GM15510 (cell line): ENCODE measurements around the gene C1orf198.

Experiments used
- POLR2A ChIP-seq: IDR thresholded peaks from 3 replicates; pipeline ENCODE4 v1.6.1; 2011; ENCODE audit warnings: borderline replicate concordance; ENCODE audit not compliant: insufficient read length; ENCODE audit errors: extremely low read depth

C1orf198 gene

DNA sequence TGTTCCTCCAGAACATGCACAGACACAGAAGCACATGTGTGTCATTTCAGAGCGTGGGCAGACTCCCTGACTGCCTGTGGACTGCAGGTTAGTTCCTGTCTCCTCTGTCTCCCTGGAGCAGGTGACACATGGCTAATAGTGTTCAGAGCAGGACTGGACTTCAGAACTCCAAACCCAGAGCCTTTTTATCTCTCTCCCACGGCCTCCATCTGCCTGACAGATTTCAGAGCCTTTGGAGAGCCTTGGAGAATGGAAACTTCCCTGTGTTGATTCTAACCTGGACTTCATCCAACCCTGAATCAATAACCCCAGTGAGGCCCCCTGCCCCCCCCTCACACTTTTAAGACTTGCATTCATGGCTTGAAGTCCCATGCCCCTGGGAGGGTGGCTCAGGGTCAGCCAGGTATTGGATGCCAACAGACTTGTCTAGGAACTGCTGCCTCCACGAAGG is 44.4 kb downstream of the C1orf198 start:
- TF ChIP-seq POLR2A: no peak

DNA sequence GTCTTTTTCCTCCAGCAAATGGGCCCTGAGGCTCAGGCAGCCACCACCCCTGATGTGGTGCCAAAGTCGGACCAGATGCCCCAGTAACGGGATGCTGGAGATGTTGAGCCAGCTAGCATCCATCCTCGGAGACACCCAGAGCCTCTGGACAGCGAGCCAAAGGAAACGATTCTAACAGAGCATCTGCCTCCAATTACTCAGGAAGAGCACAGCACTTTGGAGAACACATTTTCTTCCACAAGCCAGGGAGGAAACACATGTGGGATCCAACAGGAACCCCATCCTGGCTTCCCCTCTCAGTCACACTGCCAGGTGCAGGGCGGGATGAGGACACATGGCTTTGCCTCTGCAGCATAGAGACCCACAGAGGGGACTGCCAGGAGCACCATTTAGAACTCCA is 44.9 kb downstream of the C1orf198 start:
- no peak for TF ChIP-seq POLR2A

DNA sequence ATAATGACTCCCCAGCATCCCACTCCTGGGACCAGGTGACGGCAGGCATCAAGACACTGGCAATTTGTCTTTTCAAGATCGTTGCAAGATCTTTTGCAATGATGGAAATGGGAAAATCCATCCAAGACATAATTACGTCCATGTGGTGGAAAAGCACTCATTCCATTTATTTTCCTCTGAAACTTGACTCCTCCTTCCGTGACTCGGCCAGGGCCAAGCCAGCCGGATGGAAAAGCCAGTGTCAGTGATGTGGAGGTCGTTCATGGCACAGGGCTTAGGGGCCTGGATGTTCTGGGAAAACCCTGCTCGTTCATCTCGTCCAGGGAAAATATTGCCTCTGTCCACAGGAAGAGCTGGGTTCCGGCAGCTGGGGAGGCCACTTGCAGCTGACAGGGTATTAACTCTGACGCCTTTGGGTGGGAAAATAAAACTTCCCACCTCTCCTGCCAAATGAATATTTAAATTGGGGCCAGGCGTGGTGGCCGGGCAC is 46.2 kb downstream of the C1orf198 start:
- TF ChIP-seq POLR2A: no peak

DNA sequence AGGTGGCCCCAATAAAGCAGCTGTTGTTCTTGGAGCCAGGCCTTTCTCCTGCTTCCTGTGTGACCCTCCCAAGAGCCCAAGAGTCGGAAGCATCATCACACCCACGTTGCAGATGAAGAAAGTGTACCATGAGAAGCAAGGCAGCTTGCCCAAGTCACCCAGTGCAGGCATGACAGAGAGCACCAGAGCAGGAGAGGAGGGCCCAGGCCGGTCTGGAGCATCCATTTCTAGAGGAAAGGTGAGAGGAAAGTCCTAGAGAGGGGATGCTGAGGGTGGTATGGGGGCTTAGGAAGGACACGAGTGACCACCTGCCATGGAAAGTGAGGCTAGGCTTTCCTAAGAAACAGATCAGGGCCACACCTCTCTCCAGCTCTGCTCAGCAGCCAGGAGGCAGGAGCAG is 47.0 kb downstream of the C1orf198 start:
- no peak for TF ChIP-seq POLR2A

DNA sequence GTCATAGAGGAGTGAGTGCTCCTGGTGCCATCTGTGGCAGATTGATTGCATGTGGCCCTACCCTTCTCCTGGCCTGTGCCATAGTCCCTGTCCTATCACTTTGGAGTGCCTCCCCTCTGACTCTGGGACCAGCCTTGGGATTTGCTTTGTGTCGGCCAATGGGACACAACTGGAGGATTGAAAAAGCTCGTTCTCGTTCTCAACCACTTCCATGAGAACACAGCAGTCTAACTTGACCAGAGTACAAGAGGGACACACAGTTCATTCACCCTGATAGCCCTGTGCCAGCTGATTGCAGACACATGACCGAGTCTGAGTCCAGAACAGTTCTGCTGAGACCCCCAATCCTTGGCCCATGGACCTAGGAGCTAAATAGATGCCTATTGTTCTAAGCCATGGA is 47.8 kb downstream of the C1orf198 start:
- TF ChIP-seq POLR2A: no peak

DNA sequence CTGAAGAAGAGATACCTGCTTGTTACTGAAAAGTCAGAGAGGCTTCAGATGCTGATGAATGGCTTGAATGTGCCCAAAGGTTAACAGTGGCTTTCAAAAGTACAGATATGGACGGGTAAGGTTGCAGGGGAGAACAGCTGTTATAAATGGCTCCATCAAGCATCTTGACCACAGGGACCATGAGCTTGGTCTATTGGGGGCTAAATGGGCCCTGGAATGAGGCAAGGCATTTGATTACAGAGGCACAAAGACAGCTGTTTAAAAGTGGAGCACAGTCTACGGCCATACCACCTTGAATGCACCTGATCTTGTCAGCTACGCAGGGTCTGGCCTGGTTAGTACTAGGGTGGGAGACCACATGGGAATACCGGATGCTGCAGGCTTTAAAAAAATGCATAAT is 48.3 kb downstream of the C1orf198 start:
- no peak for TF ChIP-seq POLR2A

DNA sequence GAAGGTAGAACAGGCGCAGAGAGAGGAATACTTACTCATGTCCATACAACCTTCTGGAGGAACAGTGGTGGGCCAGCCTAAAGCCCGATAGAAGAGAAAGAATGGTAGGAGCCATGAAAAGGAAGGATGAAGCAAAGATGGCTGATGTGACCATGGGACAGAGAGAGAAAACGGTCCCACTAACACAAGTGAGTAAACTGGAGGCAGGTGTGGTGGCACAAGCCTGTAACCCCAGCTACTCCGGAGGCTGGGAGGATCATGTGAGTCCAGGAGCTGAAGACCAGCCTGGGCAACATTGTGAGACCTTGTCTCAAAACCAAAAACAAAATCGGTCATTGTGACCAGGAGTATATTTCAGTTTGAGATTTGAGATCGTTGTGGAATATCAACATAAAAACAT is 49.4 kb downstream of the C1orf198 start:
- no peak for TF ChIP-seq POLR2A

DNA sequence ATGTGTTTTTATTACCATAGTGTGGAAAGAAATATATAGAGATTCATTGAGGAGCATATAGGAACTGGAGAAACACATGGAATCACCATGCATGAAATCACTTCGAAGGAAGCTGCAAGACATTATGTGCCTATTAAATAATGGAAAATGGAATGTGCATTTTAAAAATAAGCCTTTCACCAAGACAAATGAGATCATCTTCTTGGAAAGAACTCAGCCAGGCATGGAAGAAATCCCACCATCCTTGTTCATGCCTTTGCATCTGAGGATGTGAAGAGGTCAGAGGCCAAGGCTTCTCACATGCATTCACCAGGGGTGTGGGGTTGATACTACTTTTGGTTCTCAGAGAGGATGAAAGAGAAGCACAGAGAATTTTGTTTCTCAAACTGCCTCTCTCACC is 50.0 kb downstream of the C1orf198 start:
- no peak for TF ChIP-seq POLR2A

DNA sequence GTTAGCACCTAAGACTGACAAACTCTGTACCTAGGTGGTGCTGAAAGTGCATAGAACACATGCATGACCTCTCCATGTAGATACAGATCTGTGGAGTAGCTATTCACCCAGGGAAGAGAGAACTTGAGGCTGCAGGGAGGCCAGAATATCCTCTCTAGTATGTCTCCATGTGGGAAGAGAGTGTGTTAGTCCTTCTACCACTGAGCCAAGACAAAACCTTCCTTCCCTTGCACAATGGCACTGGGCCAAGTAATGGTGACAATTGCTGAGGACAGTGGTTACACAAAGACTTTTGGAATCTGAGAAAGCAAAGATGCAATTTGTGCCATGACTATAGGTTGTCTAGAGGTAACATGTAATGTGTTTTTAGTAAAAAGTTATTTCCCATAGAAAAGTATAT is 52.3 kb downstream of the C1orf198 start:
- TF ChIP-seq POLR2A: no peak

DNA sequence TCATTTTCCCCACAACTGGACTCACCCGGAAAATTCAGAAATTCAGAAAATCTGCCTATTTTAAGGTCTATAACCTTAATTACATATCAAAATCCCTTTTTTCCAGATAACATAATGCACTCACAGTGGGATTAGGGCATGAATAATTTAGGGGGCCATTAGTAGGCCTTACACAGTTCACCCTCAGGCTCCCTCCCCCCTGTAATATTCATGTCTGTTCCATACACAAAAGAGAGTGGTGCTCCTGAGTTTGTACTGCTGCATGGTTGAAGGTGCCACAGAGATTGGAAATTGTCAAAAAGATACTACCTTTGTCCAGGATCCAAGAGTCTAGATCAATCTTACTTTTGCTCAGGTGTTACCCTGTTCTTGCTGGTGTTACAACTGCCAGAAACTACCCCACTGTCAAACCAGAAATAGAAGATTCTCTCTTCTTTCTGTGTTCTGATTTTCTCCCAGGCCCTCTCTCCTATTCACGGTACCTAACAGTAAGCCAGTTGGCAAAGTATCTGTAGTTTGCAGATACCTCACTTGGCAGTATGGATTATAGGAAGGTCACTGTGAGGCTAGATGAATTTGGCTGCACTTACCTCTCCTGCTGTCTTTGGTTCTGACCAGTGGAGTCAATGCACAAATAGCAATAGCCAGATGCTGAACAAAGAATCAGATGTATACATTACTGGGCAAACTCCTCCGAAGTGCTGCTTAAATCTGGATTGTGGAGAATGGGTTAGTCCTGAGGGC is 53.2 kb downstream of the C1orf198 start:
- no peak for TF ChIP-seq POLR2A

DNA sequence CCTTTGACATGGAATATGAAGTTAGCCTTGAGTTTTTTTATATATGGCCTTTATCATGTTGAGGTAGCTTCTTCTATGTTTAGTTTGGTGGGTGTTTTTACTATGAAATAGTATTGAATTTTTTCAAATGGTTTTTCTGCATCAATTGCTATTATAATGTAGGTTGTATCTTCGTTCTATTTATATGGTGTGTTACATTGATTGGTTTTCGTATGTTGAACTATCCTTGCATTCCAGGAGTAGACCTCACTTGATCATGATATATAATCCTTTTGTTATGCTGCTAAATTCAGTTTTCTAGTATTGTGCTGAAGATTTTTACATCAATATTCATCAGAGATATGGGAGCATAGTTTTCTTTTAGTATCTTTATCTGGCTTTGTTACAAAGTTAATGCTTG is 55.8 kb downstream of the C1orf198 start:
- TF ChIP-seq POLR2A: no peak

DNA sequence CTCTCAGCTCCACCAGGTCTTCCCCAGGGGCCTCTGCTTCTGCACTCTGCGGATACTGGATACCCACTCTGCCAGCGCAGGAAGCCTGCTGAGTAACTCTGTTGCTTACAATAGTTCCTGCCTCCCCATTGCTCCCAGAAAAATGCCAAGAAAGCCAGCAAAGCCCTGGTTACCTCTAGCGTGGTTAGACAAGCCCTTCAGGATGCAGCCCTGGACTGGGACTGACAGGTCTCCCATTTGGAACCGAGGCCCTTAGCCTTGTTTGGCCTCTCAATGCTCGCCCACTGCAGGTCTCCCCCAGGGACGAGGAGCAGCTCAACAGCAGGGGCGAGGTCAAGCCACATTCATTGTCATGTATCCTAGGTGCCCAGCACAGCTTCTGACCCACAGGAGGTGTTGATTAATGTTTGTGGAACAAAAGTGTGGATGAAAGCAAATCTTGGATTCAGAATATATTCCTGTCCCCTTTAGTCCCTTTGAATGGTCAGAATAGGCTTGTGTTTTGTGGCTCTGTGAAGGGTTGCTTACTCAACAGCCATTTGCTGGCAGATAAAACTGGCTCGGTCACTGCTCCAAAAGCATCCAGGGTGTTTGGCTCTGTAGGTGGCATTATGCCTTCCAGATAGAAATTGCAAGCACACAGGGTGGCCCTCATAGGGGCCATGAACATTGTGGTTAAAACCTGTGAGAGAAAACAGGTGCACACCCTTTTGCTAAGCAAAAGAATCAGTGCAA is 58.9 kb downstream of the C1orf198 start:
- no peak for TF ChIP-seq POLR2A

DNA sequence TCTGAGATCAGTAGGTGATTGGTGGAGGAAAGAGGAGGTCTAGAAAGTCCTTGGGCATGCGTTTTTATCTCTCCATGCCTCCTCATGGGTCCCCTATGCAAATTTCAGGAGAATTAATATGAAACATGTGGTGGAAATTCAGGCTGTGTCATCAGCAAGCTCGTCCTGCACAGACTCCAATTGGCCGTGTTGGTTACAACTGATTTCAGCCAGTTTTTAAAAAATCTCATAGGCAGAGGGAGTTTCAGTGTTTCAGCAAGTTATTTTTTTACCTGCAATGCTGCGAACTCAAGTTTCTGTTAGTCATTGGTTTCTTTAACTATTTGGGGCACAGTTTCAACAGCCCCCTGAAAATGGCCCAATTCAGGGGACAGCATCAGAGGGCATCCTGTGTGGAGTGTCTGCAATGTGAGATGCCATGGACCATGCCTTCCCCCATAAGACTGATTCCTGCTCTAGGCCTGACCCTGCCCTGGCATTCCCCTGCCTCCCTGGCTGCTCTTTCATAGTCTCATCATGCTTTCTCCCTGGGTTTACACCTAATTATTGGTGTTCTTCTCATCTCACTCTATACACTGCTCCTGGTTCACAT is 59.9 kb downstream of the C1orf198 start:
- no peak for TF ChIP-seq POLR2A

DNA sequence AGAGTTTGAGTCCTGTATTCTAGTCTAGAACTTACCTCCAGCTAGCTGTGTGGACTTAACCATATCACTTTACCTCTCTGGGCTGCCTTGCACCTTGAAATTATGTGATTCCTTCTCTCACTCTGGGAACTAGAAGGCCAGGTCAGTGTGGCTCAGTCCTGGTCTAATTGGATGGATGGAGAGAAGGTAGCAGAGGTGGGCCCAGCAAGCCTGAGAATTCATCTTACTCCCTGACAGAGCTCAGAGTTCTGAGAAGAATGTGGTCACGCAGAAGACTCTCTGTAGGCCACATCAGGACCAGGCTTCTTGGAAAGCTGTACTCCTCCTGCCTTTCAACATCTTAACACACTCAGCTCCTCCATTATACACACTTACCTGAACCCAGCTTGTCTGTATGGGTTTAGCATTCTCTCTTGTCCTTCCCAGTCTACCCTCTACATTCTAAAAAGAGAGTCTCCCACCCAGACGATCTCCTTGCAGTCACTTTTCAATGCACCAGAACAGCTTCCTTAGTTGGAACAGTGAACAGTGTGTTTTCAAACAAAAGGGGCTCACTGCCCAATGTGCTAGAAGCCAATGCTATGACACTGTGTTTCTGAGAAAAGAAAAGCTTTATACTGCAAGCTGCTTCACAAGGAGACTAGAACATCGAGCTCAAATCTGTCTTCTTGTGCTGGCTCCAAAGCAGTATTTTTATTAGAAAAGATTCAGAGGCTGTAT is 60.6 kb downstream of the C1orf198 start:
- no peak for TF ChIP-seq POLR2A

DNA sequence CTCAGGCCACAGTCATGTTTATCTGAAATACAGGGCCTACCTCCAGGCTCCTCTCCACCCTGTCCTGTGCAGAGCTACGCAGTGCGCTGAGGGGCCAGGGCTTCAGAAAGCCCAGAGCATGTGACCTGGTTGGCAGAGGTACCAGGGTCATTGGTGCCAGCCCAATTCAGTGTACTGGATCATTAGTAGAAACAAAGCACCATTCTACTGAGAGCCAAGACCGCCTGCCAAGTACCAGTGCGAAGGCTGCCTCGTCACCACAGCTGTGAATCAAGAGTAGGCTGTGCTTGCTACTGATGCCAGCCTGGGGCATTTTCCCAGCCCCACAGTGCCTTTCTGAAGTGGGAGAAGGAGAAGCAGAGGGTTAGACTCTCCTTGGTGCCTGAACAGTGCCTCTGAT is 61.3 kb downstream of the C1orf198 start:
- no peak for TF ChIP-seq POLR2A
